ENCODE measurements around the gene SPON1.
"Not testable (repeated sequence)": the region's sequence is repeated elsewhere in the genome, so short reads cannot be mapped to it uniquely, and the experiment has no call there.

- not testable (repeated sequence) for TF ChIP-seq GABPA (IDR thresholded peaks at IDR 0.05; ENCODE audit: borderline replicate concordance, insufficient read depth, low read length); POLR2AphosphoS5 (IDR thresholded peaks at IDR 0.05; ENCODE audit: low read depth, low read length); CEBPB (IDR thresholded peaks at IDR 0.05; ENCODE audit: low read depth, low read length); CTCF (IDR thresholded peaks at IDR 0.05; ENCODE audit: control extremely low read depth in 1 of 3, insufficient read depth in 1 of 3, low read depth in 1 of 3, low read length in 3 of 3); EZH2 (IDR thresholded peaks at IDR 0.05; ENCODE audit: low read depth, low read length, severe bottlenecking); JUND (IDR thresholded peaks at IDR 0.05; ENCODE audit: low read length); RFX5 (IDR thresholded peaks at IDR 0.05; ENCODE audit: borderline replicate concordance, low read depth, low read length); TAF1 (IDR thresholded peaks at IDR 0.05; ENCODE audit: low read depth, low read length); CREB1 (IDR thresholded peaks at IDR 0.05); RAD21 (IDR thresholded peaks at IDR 0.05 in 1 of 2, conservative IDR thresholded peaks at IDR 0.05 in 1 of 2; ENCODE audit: low read depth in 2 of 2, low read length in 2 of 2)
- TF ChIP-seq, protein P1, sequence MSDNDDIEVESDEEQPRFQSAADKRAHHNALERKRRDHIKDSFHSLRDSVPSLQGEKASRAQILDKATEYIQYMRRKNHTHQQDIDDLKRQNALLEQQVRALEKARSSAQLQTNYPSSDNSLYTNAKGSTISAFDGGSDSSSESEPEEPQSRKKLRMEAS (IDR thresholded peaks at IDR 0.05) = not testable (repeated sequence)
Observed at GRCh38 chr11:13926366-13926765, 36.2 kb upstream of the SPON1 start.
